GM18520 (cell line): ENCODE results near the gene CYTH1.

ENCODE experiments used
- ATAC-seq: cut with Tn5 transposase; IDR thresholded peaks from one replicate; pipeline ENCODE4 v1.9.1; 2021; ENCODE audit not compliant: unreplicated experiment

CYTH1 gene

GRCh38 chr17:78694805-78695531 lies 87.1 kb downstream of the CYTH1 start:
- ATAC-seq = no peak

- ATAC-seq = no peak
Observed at GRCh38 chr17:78693346-78694083, 88.6 kb downstream of the CYTH1 start.

DNA sequence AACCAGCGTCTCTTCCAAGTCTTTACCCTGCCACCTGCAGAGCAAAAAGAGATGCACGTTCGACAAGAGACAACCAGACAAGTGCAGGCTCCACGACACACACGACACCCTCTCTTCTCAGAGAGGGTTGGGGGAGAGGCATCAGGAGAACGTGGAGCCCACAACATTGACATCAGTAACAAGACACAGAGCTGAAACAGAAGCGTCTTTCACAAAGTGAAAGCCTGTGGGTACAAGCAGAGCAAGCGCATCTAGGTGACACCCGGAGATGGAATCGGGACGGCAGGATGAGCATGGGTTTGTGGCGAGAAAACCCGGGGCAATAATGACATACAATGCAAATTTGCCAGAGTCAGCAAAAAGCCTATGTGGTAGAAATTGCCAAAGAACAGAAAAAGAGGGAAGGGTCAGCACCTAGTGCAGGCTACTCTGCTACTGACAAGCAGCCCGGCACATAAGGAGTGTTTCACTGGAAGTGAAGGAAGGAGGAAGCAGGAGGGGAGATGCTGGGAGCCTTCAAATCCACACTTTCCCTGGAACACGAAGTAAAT lies 89.5 kb downstream of the CYTH1 start:
- ATAC-seq = no peak

DNA sequence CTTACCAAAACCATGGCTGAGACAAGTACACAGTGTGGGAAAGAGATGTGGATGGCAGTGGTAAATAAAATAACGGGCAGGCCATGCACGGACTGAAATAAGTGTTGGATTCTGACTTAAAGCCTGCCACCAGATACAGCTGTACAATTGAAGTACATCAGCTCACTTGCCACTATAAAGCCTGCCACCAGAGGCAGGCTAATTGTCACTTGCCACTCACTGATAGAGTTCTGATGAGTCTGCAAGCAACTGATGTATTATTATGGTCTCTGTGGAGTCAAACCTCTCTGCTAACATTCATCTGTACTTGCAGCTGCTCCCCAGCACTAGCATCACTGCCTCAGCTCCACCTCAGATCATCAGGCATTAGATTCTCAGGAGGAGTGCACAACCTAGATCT lies 93.0 kb downstream of the CYTH1 start:
- ATAC-seq = no peak

DNA sequence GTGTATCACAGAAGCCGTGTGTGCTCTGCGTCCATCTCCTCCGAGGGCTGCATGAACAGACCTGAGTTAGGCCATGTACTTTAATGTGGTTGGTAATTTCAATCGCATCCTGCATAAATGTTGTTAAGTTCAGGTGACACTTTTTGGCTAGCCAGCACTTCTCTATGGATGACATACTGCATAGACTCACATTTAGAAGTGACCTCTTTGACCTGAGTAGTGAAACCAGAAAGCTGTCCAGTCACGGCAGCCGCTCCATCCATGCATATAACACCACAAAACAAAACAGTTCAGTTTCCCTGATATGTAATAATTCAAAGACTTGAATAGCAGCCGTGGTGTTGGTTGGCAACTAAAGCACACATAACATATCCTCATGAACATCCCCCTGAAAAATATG lies 94.1 kb downstream of the CYTH1 start:
- ATAC-seq = no peak

GRCh38 chr17:78687125-78687524 lies 94.9 kb downstream of the CYTH1 start:
- no peak for ATAC-seq

- ATAC-seq = no peak
Observed at GRCh38 chr17:78684026-78684425, 98.0 kb downstream of the CYTH1 start.

DNA sequence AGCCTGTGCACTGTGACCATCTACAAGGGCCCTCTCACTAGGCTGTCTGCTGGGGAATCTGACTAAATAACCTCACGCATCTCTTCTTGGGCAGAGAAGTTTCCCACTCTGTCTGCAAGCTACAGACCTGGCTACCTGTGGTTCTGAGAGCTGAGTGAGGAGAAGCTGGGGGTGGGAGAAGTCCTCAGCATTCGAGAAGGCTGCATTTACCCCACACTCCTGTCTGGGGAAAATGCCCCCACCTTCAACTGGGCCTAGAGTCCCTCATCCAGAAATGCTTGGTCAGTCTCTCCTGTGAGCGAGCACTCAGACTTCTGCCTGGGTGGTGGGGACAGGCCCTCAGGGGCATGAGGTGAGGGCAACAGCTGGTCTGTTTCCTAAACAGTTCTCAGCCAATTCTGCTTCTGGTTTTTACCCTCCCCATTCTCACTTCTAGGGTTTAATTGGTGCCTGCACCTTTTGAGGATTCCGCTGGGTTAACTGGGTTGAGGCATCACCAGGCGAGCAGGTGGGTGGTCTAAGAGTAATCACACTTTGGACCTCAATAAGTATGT lies 98.6 kb downstream of the CYTH1 start:
- no peak for ATAC-seq

DNA sequence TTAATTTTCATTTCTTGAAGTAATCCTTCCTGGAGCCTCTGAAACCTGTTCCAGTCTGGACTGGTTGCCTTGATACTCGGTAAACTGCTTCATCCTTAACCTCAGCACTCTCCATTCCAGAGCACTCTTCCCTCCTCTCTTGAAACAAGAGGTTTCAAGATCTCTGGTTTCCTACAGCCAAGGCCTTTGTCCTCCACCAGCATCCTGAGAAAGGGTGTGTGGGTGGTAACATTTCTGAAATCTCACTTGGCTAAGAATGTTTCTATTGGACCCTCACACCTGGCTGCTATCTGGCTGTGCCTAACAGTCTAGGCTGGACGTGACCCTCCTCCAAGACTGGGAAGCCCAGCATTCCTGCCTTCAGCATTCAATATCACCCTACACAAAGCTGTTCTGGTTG lies 99.7 kb downstream of the CYTH1 start:
- ATAC-seq = no peak

- no peak for ATAC-seq
Observed at GRCh38 chr17:78680436-78680835, 101.6 kb downstream of the CYTH1 start.

- no peak for ATAC-seq
Observed at GRCh38 chr17:78679495-78680395, 102.3 kb downstream of the CYTH1 start.

- no peak for ATAC-seq
Observed at GRCh38 chr17:78678711-78679110, 103.4 kb downstream of the CYTH1 start.

GRCh38 chr17:78678222-78678557 lies 103.9 kb downstream of the CYTH1 start:
- ATAC-seq = no peak

DNA sequence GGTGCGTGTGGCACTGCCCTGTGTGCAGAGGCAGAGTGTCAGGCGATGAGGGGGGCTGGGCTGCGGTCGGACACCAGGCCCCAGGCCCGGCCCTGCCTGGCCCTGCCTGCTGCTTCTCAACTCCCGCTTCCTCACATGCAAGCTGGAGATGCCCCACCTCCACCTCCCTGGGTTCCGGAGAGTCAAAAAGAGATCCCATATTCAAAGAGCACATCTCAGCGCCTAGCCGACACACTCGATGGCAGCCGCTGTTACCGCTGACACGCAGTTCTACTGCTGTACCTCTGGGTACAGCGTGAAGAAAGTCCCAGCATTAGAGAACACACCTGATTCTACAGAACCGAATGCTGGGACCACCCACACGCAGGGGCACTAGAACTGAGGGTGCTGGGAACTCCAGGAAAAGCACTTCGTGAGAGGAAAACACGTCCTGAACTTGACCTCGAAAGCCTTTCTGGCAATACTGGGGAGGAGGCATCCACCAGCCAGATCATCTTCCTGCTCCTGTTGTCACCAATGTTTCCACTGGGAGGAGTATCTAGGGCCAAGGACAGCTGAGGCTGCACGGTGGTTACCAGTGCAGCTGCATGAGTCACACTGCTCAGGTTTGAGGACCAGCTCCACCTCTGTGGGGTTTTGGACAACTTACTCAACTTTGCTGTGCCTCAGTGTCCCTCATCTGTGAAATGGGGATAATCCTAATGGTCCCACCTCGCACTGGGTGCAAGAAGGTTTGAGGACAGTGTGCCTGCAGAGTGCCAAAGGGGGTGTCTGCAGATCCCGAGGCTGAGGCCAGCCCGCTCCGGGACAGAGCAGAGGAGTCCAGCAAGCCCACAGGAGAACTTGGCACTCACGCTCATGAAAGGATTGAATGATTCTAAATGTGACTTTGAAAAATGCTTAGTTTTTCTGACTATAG lies 104.5 kb downstream of the CYTH1 start:
- no peak for ATAC-seq

GRCh38 chr17:78676412-78677302 lies 105.4 kb downstream of the CYTH1 start:
- no peak for ATAC-seq

DNA sequence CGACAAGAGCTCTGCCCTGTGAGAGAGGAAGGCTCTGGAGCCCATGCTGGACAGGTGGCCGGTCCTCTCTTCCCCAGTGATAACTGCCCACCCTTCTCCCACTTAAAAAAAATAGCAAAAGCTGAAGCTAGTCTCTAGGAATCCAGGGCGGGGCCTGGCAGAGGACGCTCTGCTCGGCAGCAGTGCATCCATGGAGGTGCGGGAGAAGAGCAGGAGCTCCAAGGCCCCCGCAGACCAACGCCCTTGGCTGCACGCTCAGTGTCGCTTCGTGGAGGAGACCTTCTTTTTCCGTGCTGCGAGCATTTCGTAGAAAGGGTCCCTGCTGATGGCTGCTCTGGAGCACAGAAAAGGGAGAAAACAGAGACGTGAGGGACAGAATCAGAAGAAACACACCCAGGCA lies 106.2 kb downstream of the CYTH1 start:
- ATAC-seq = no peak

- no peak for ATAC-seq
Observed at GRCh38 chr17:78675316-78675616, 106.8 kb downstream of the CYTH1 start.

- ATAC-seq = no peak
Observed at GRCh38 chr17:78674595-78675315, 107.3 kb downstream of the CYTH1 start.

DNA sequence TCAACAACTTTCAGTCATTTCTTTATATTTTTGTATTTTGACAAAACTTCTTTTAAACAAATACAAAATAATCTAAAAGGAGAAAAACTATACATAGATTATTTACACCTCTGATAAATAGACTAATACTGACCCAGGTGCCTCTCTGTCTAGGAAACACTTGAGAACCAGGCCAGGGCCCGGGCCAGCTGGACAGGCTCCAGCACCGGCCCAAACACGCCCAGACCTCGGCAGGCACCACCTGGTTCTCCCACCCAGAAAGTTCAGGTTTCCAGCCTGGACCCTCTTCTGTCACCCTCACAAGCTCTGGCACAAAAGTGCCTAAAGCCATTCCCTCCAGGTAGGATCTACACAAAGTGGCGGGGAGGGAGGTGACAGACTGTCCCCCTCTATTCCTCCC lies 107.9 kb downstream of the CYTH1 start:
- ATAC-seq = no peak
